C4-2B (cell line): Measurements from ENCODE around the gene SLC49A3.

Experiments used
- ZFX ChIP-seq: fragments of 450-650 bp; IDR thresholded peaks from 2 replicates; pipeline ENCODE4 v1.6.1; 2017
- TF ChIP-seq, protein P1 (sequence below): fragments of 450-650 bp; conservative IDR thresholded peaks from 2 replicates; pipeline ENCODE4 v1.5.1; 2017; ENCODE audit warnings: mild to moderate bottlenecking

DNA sequence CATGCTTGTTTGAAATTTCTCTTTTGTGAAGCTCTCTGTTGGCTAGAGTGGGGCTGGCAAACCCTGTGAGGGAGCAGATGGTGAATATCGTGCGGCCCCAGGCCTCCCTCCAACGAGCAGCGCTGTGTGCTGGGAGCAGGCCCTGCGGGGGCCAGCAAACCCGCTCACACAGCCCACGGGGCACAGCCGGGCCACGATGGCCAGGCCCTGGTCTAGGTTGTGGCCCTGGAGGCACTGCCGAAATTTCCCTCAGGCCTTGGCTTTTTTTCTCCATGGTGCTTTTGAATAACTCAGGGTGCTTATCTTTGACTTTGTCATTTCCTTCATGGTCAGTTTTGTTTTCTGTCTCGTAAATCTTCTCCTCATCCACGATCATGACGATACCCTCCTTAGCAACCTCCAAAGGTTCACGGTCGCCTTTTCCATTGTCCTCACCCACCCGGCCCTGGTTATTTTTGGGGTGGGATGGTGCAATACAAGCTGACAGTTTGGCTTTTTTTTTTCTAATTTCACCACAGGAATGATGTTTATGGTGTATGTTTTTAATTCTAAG, 37.4 kb upstream of the SLC49A3 start:
- TF ChIP-seq, protein P1, sequence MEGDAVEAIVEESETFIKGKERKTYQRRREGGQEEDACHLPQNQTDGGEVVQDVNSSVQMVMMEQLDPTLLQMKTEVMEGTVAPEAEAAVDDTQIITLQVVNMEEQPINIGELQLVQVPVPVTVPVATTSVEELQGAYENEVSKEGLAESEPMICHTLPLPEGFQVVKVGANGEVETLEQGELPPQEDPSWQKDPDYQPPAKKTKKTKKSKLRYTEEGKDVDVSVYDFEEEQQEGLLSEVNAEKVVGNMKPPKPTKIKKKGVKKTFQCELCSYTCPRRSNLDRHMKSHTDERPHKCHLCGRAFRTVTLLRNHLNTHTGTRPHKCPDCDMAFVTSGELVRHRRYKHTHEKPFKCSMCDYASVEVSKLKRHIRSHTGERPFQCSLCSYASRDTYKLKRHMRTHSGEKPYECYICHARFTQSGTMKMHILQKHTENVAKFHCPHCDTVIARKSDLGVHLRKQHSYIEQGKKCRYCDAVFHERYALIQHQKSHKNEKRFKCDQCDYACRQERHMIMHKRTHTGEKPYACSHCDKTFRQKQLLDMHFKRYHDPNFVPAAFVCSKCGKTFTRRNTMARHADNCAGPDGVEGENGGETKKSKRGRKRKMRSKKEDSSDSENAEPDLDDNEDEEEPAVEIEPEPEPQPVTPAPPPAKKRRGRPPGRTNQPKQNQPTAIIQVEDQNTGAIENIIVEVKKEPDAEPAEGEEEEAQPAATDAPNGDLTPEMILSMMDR: no peak
- no peak for TF ChIP-seq ZFX
